Smooth muscle cell (in vitro differentiated cells): Measurements from ENCODE around the gene HOXB5. TPM values are rescaled to one million over a fixed set of nuclear protein-coding genes. Genes with fewer than 3 reads are reported as not detected.

Experiments used
- DNase-seq: peaks from one replicate; lab custom pipeline; 2025; ENCODE audit not compliant: unreplicated experiment; lab: John Stamatoyannopoulos, UW
- H2AFZ ChIP-seq: fragments of 200-600 bp; sonication (generic); 2 replicates; pipeline ENCODE4 v1.6.0; 2016; ENCODE audit warnings: antibody characterized with exemption, low read depth, mild to moderate bottlenecking
- H3F3A ChIP-seq: fragments of 200-600 bp; sonication (generic); 2 replicates; pipeline ENCODE4 v1.6.0; 2017; ENCODE audit warnings: antibody characterized with exemption, low read depth
- H3K27ac ChIP-seq: fragments of 200-600 bp; sonication (generic); 2 replicates; pipeline ENCODE4 v1.5.1; 2016; ENCODE audit warnings: low read depth, mild to moderate bottlenecking
- H3K27me3 ChIP-seq: fragments of 200-600 bp; sonication (generic); 2 replicates; pipeline ENCODE4 v1.6.1; 2016; ENCODE audit warnings: low read depth, mild to moderate bottlenecking
- H3K36me3 ChIP-seq: fragments of 200-600 bp; sonication (generic); 2 replicates; pipeline ENCODE4 v1.5.1; 2016; ENCODE audit warnings: low read depth
- H3K4me1 ChIP-seq: fragments of 200-600 bp; sonication (generic); 2 replicates; pipeline ENCODE4 v1.5.1; 2016; ENCODE audit warnings: low read depth
- H3K4me2 ChIP-seq: fragments of 200-600 bp; sonication (generic); 2 replicates; pipeline ENCODE4 v1.6.0; 2016; ENCODE audit warnings: mild to moderate bottlenecking
- H3K4me3 ChIP-seq: fragments of 200-600 bp; sonication (generic); 2 replicates; pipeline ENCODE4 v1.5.1; 2016; ENCODE audit warnings: mild to moderate bottlenecking
- H3K79me2 ChIP-seq: fragments of 200-600 bp; sonication (generic); 2 replicates; pipeline ENCODE4 v1.6.0; 2016; ENCODE audit warnings: low read depth, mild to moderate bottlenecking
- H3K9ac ChIP-seq: fragments of 200-600 bp; sonication (generic); 2 replicates; pipeline ENCODE4 v1.6.0; 2016; ENCODE audit warnings: low read depth
- H3K9me3 ChIP-seq: fragments of 200-600 bp; sonication (generic); replicated peaks from 2 replicates; pipeline ENCODE4 v1.5.1; 2016; ENCODE audit warnings: low read depth
- H4K20me1 ChIP-seq: fragments of 200-600 bp; sonication (generic); 2 replicates; pipeline ENCODE4 v1.6.0; 2016; ENCODE audit warnings: low read depth
- CTCF ChIP-seq: fragments of 200-600 bp; sonication (generic); IDR thresholded peaks from 2 replicates; pipeline ENCODE4 v1.5.1; 2017; ENCODE audit warnings: borderline replicate concordance, mild to moderate bottlenecking, antibody characterized with exemption; ENCODE audit not compliant: insufficient read depth, poor library complexity, severe bottlenecking
- WGBS: methylation state at CpG from one replicate; pipeline ENCODE4 v1.1.7; 2016; ENCODE audit warnings: low lambda C conversion rate; 5-methylcytosine and 5-hydroxymethylcytosine counted together
- polyA plus RNA-seq: library from polyadenylated mRNA; unstranded; fragments of >200 nt; fragmentation: Nextera tagmentation; extraction: Ambion mirVana; gene quantifications from 2 replicates; pipeline ENCODE4 v1.2.1, GENCODE V29; 2016
- total RNA-seq: library from RNA; depleted of rRNA; stranded (reverse); fragments of >200 nt; gene quantifications from 2 replicates; pipeline ENCODE4 v1.2.3, GENCODE V29; 2014

HOXB5 gene
- total and polyA plus RNA-seq, 2 experiments from 2014 or later = 0.49 to 1.8 TPM

- no peaks in the 10 kb centered on the region for H3K36me3 ChIP-seq
- no peak overlapping the region for H3K9ac ChIP-seq
- H4K20me1 ChIP-seq = peaks cover 90% of the 10 kb centered on the region
- WGBS = 46% methylated on average over 5 of the region's 5 CpGs
- TF ChIP-seq CTCF = no peak
- H2AFZ ChIP-seq = no peak overlapping the region
- peaks cover 20% of the 10 kb centered on the region for H3F3A ChIP-seq
- H3K9me3 ChIP-seq = no peaks in the 10 kb centered on the region
- peak overlapping the region; percentile 57 for H3K4me3 ChIP-seq
- peak overlapping the region; percentile 98 for H3K4me2 ChIP-seq
- H3K79me2 ChIP-seq = peaks cover 95% of the 10 kb centered on the region
- peak overlapping the region; percentile 79 for H3K27ac ChIP-seq
- peaks cover 9% of the 10 kb centered on the region for H3K4me1 ChIP-seq
- DNase-seq = no peak
- H3K27me3 ChIP-seq = peaks cover 7% of the 10 kb centered on the region
Observed at GRCh38 chr17:48599354-48599753, 5.8 kb upstream of the HOXB5 start.

GRCh38 chr17:48598736-48599135 lies 5.2 kb upstream of the HOXB5 start:
- Histone ChIP-seq H2AFZ (no peak overlapping the region), H3F3A (peaks cover 20% of the 10 kb centered on the region), H3K27me3 (peaks cover 7% of the 10 kb centered on the region), H3K36me3 (no peaks in the 10 kb centered on the region), H3K79me2 (peaks cover 90% of the 10 kb centered on the region), H3K4me3 (peak overlapping the region; percentile 57), H3K9me3 (no peaks in the 10 kb centered on the region), H3K27ac (peak overlapping the region; percentile 79), H3K4me2 (peak overlapping the region; percentile 98), H4K20me1 (peaks cover 91% of the 10 kb centered on the region), H3K4me1 (peaks cover 9% of the 10 kb centered on the region), H3K9ac (peak overlapping the region; percentile 69)
- WGBS = 14% methylated on average over 7 of the region's 7 CpGs
- DNase-seq = no peak
- TF ChIP-seq CTCF = no peak

- Histone ChIP-seq H3K79me2 (peaks cover 89% of the 10 kb centered on the region), H3K4me3 (peak overlapping the region; percentile 57), H3K27me3 (peaks cover 7% of the 10 kb centered on the region), H3K27ac (peak overlapping the region; percentile 79), H3K4me1 (peaks cover 13% of the 10 kb centered on the region), H3K9ac (peak overlapping the region; percentile 69), H3K9me3 (no peaks in the 10 kb centered on the region), H3F3A (peaks cover 18% of the 10 kb centered on the region), H3K4me2 (peak overlapping the region; percentile 98), H4K20me1 (peaks cover 91% of the 10 kb centered on the region), H3K36me3 (no peaks in the 10 kb centered on the region), H2AFZ (no peak overlapping the region)
- DNase-seq = no peak
- WGBS = 1% methylated on average over 67 of the region's 68 CpGs
- no peak for TF ChIP-seq CTCF
Observed at GRCh38 chr17:48597778-48598631, 4.4 kb upstream of the HOXB5 start.

- no peak for TF ChIP-seq CTCF
- Histone ChIP-seq H2AFZ (no peak overlapping the region), H3K4me3 (peak overlapping the region; percentile 57), H3K9ac (peak overlapping the region; percentile 69), H4K20me1 (peaks cover 92% of the 10 kb centered on the region), H3K79me2 (peaks cover 89% of the 10 kb centered on the region), H3F3A (peaks cover 14% of the 10 kb centered on the region), H3K27me3 (peaks cover 12% of the 10 kb centered on the region), H3K4me1 (peaks cover 17% of the 10 kb centered on the region), H3K4me2 (peak overlapping the region; percentile 98), H3K36me3 (no peaks in the 10 kb centered on the region), H3K27ac (peak overlapping the region; percentile 79), H3K9me3 (no peaks in the 10 kb centered on the region)
- DNase-seq = no peak
- 4% methylated on average over 16 of the region's 16 CpGs for WGBS
Observed at GRCh38 chr17:48597528-48597777, 3.9 kb upstream of the HOXB5 start.
